Calu3 (cell line): ENCODE data around the gene NR3C1. TPM values are rescaled to one million over a fixed set of nuclear protein-coding genes. Genes with fewer than 3 reads are reported as not detected.

Experiments
- BruUV-seq: library from RNA; stranded (reverse); fragments of 400-500 nt; replicated peaks from 2 replicates; lab custom pipeline; 2021; lab: Mats Ljungman, UMichigan
- CTCF ChIA-PET: fragments of 300-600 bp; sonication (Branson Sonifier 250); formaldehyde crosslinking; loops from one replicate; lab custom pipeline; 2022; ENCODE audit warnings: antibody characterized with exemption; lab: Charles Lee
- DNase-seq: peaks from one replicate; pipeline ENCODE4 v3.0.0; 2022
- H3K27ac Mint-ChIP-seq: one replicate; pipeline ENCODE4 v1.8.0; 2022; ENCODE audit warnings: mixed read lengths; ENCODE audit not compliant: unreplicated experiment
- H3K27me3 Mint-ChIP-seq: one replicate; pipeline ENCODE4 v1.8.0; 2022; ENCODE audit warnings: mixed read lengths; ENCODE audit not compliant: unreplicated experiment
- H3K36me3 Mint-ChIP-seq: one replicate; pipeline ENCODE4 v1.8.0; 2022; ENCODE audit warnings: mild to moderate bottlenecking, moderate library complexity, mixed read lengths; ENCODE audit not compliant: insufficient read depth, unreplicated experiment
- H3K4me1 Mint-ChIP-seq: one replicate; pipeline ENCODE4 v1.8.0; 2022; ENCODE audit warnings: mild to moderate bottlenecking, low read depth, mixed read lengths; ENCODE audit not compliant: unreplicated experiment
- H3K4me3 Mint-ChIP-seq: one replicate; pipeline ENCODE4 v1.8.0; 2022; ENCODE audit warnings: mild to moderate bottlenecking, low read depth, moderate library complexity, mixed read lengths; ENCODE audit not compliant: unreplicated experiment
- H3K9me3 Mint-ChIP-seq: one replicate; pipeline ENCODE4 v1.8.0; 2022; ENCODE audit warnings: low read depth, mixed read lengths; ENCODE audit not compliant: unreplicated experiment
- CTCF ChIP-seq: fragments of 200-600 bp; IDR thresholded peaks from one replicate; pipeline ENCODE4 v1.8.0; 2022; ENCODE audit warnings: antibody characterized with exemption; ENCODE audit not compliant: unreplicated experiment
- intact Hi-C: fragments of 100-400 bp; cut with micrococcal nuclease; formaldehyde crosslinking; loops from one replicate; pipeline ENCODE4 v1.10.0; 2022; ENCODE audit not compliant: unreplicated experiment
- total RNA-seq: library from RNA; stranded (reverse); gene quantifications from 2 replicates; pipeline ENCODE4 v1.2.3, GENCODE V29; 2022

Gene NR3C1
- total RNA-seq, 1 experiment from 2014 or later = 63.1 TPM

- no peak for TF ChIP-seq CTCF
- BruUV-seq = no TSS peak
- CTCF ChIA-PET = interaction anchor here (0.7 kb wide), 2 partner anchors 79 to 148 kb away, joined by 3 read pairs; no protein-coding TSS in a partner anchor
- H3K4me1 Mint-ChIP-seq = no peaks in the 10 kb centered on the region
- H3K36me3 Mint-ChIP-seq = no peaks in the 10 kb centered on the region
- DNase-seq = no peak
- intact Hi-C loops = no loop called here
- H3K27me3 Mint-ChIP-seq = no peaks in the 10 kb centered on the region
- H3K9me3 Mint-ChIP-seq = peaks cover 5% of the 10 kb centered on the region
- H3K4me3 Mint-ChIP-seq = no peak overlapping the region
- no peak overlapping the region for H3K27ac Mint-ChIP-seq
Observed at GRCh38 chr5:143268388-143268787, 135.1 kb downstream of the NR3C1 start.

- Mint-ChIP-seq H3K4me3 (no peak overlapping the region), H3K27me3 (no peaks in the 10 kb centered on the region), H3K36me3 (no peaks in the 10 kb centered on the region), H3K4me1 (peaks cover 6% of the 10 kb centered on the region), H3K9me3 (peaks cover 5% of the 10 kb centered on the region), H3K27ac (no peak overlapping the region)
- TF ChIP-seq CTCF = no peak
- no TSS peak for BruUV-seq
- DNase-seq = no peak
- CTCF ChIA-PET = no interaction called here
- intact Hi-C loops = no loop called here
Observed at GRCh38 chr5:143267186-143267585, 136.3 kb downstream of the NR3C1 start.

GRCh38 chr5:143265995-143266394, 137.5 kb downstream of the NR3C1 start:
- Mint-ChIP-seq H3K36me3 (no peaks in the 10 kb centered on the region), H3K4me3 (no peak overlapping the region), H3K4me1 (peaks cover 9% of the 10 kb centered on the region), H3K9me3 (peaks cover 5% of the 10 kb centered on the region), H3K27me3 (no peaks in the 10 kb centered on the region), H3K27ac (no peak overlapping the region)
- DNase-seq = no peak
- TF ChIP-seq CTCF = no peak
- intact Hi-C loops = no loop called here
- no TSS peak for BruUV-seq
- CTCF ChIA-PET = no interaction called here

GRCh38 chr5:143263272-143263810, 140.1 kb downstream of the NR3C1 start:
- H3K27ac Mint-ChIP-seq = no peak overlapping the region

More at GRCh38 chr5:143263272-143263810, 140.1 kb downstream of the NR3C1 start:
- BruUV-seq = no TSS peak
- CTCF ChIA-PET = no interaction called here
- no peaks in the 10 kb centered on the region for H3K36me3 Mint-ChIP-seq
- intact Hi-C loops = no loop called here
- peaks cover 2% of the 10 kb centered on the region for H3K9me3 Mint-ChIP-seq
- peaks cover 12% of the 10 kb centered on the region for H3K4me1 Mint-ChIP-seq
- no peak overlapping the region for H3K4me3 Mint-ChIP-seq
- no peak for DNase-seq
- no peaks in the 10 kb centered on the region for H3K27me3 Mint-ChIP-seq
- TF ChIP-seq CTCF = no peak
